ENCODE measurements around the gene PCDHGA2.
"Not testable (repeated sequence)": the region's sequence is repeated elsewhere in the genome, so short reads cannot be mapped to it uniquely, and the experiment has no call there.

Gene PCDHGA2

GRCh38 chr5:141382469-141383294 is 44.1 kb downstream of the PCDHGA2 start, which contains the start of gene PCDHGA7:
TSS of gene PCDHGA7 (plus strand) at chr5:141382742. CDS start at chr5:141382900, 158 bp downstream.
- no peak for DNase-seq (ENCODE audit: low read depth in 1 of 2, low spot score in 1 of 2)

GRCh38 chr5:141383345-141383744 is 44.8 kb downstream of the PCDHGA2 start:
- DNase-seq (ENCODE audit: low read depth in 1 of 2, low spot score in 1 of 2) = no peak

GRCh38 chr5:141384471-141385267 is 46.1 kb downstream of the PCDHGA2 start:
- no peak for DNase-seq (ENCODE audit: low read depth in 1 of 2, low spot score in 1 of 2)

GRCh38 chr5:141387557-141388311 is 49.2 kb downstream of the PCDHGA2 start, which contains the start of gene PCDHGB4:
TSS of gene PCDHGB4 (plus strand) at chr5:141387698. CDS start at chr5:141387885, 187 bp downstream.
- DNase-seq (ENCODE audit: low read depth in 1 of 2, low spot score in 1 of 2) = not testable (repeated sequence)

- DNase-seq (ENCODE audit: low read depth in 1 of 2, low spot score in 1 of 2) = no peak
Observed at GRCh38 chr5:141388661-141389060, 50.1 kb downstream of the PCDHGA2 start.

- no peak for DNase-seq (ENCODE audit: low read depth in 1 of 2, low spot score in 1 of 2)
Observed at GRCh38 chr5:141389153-141390042, 50.8 kb downstream of the PCDHGA2 start.

- DNase-seq (ENCODE audit: low read depth in 1 of 2, low spot score in 1 of 2) = no peak
Observed at GRCh38 chr5:141392429-141393198, 54.1 kb downstream of the PCDHGA2 start, which contains the start of gene PCDHGA8. TSS of gene PCDHGA8 (plus strand) at chr5:141392633. CDS start at chr5:141392814, 181 bp downstream.
